Stimulated activated CD4-positive, alpha-beta T cell treated with anti-CD3 and anti-CD28 coated beads, TNF-alpha, amount 100 ng/mL, for 4 hours (primary cell): ENCODE measurements around the gene CNOT6.

Experiments used
- DNase-seq, 3 experiments: peaks; one replicate each; pipeline ENCODE4 v3.0.0-alpha.2; 2020; ENCODE audit warnings: low read depth in 3 of 3

Gene CNOT6

GRCh38 chr5:180599981-180600553, 105.9 kb downstream of the CNOT6 start:
- no peak for DNase-seq

GRCh38 chr5:180600554-180601041, 106.4 kb downstream of the CNOT6 start:
- DNase-seq, result no peak

GRCh38 chr5:180601591-180602480, 107.7 kb downstream of the CNOT6 start:
- DNase-seq, result no peak

GRCh38 chr5:180602481-180603075, 108.4 kb downstream of the CNOT6 start:
- no peak for DNase-seq

GRCh38 chr5:180603076-180603594, 109.0 kb downstream of the CNOT6 start:
- DNase-seq, result no peak

- no peak for DNase-seq
These were observed 110.1 kb downstream of the CNOT6 start for GRCh38 chr5:180604271-180604670.

- peak; percentile 20 to 36 (median 31) for DNase-seq
These were observed 111.5 kb downstream of the CNOT6 start for GRCh38 chr5:180605554-180606214.

GRCh38 chr5:180606215-180606785, 112.1 kb downstream of the CNOT6 start:
- DNase-seq, result no peak

- DNase-seq, result no peak
These were observed 113.8 kb downstream of the CNOT6 start for GRCh38 chr5:180607861-180608571.

GRCh38 chr5:180608572-180609310, 114.6 kb downstream of the CNOT6 start:
- no peak for DNase-seq

GRCh38 chr5:180609386-180609785, 115.2 kb downstream of the CNOT6 start:
- DNase-seq, result no peak

- DNase-seq, result no peak
These were observed 115.8 kb downstream of the CNOT6 start for GRCh38 chr5:180609817-180610550.

- no peak for DNase-seq
These were observed 117.1 kb downstream of the CNOT6 start for GRCh38 chr5:180611140-180611850.

- no peak for DNase-seq
These were observed 118.5 kb downstream of the CNOT6 start for GRCh38 chr5:180612683-180613082.

- DNase-seq, result no peak
These were observed 119.1 kb downstream of the CNOT6 start for GRCh38 chr5:180613188-180613813.

- no peak for DNase-seq
These were observed 119.6 kb downstream of the CNOT6 start for GRCh38 chr5:180613814-180614188.

- no peak for DNase-seq
These were observed 124.3 kb downstream of the CNOT6 start for GRCh38 chr5:180618487-180618828.

GRCh38 chr5:180618829-180619562, 124.8 kb downstream of the CNOT6 start:
- DNase-seq, result peak in 1 of 3 experiments; percentile 26
